Mucosa of gallbladder (tissue), 1 donor: ENCODE measurements around the gene CLEC1B. TPM values are rescaled to one million over a fixed set of nuclear protein-coding genes. Genes with fewer than 3 reads are reported as not detected.
"Not testable (repeated sequence)": the region's sequence is repeated elsewhere in the genome, so short reads cannot be mapped to it uniquely, and the experiment has no call there.

Source experiments
- DNase-seq: peaks from one replicate; pipeline ENCODE4 v3.0.0-alpha.2; 2020; ENCODE audit warnings: low spot score
- total RNA-seq: library from RNA; stranded (reverse); gene quantifications from one replicate; pipeline ENCODE4 v1.2.1, GENCODE V29; 2021
- donor health status: DM: no; HTN: no; CAD: no.

CLEC1B gene
- total RNA-seq = not detected

DNA sequence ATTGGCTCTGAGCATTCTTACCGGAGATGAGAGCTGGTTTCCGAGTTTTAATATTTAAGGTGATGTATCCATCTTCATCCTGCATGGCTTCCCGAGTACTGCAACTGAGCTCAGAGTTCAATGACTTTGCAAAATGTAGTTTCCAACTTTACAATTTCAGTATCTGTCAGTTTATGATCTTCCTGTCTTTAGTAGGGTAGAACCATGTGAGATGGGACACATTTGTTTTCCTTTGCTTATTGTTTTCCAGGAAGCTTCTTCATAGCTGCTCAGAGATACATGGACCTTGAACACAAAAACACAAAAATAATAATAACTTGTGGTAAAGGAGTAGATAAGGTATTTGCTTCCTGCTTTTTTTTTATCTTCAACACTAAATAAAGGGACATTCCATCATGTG, at the start of gene CLEC1B:
CLEC1B (minus strand) TSS at position 106 of the 400 bp plus-strand sequence; CDS start at position 85, 21 bp downstream.
- DNase-seq = no peak

DNA sequence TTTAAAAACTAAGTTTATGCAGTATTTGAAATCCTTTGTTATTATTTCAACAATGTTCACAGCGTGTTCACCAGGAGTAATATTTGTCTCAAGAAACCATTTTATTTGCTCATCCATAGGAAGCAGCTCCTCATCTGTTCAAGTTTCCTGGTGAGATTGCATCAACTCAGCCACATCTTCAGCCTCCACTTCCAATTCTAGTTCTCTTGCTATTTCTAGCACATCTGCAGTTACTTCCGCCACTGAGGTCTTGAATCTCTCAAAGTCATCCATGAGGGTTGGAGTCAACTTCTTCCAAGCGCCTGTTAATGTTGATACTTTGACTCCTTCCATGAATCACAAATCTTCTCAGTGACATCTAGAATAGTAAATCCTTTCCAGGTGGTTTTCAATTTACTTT, 49.6 kb upstream of the CLEC1B start:
- no peak for DNase-seq

DNA sequence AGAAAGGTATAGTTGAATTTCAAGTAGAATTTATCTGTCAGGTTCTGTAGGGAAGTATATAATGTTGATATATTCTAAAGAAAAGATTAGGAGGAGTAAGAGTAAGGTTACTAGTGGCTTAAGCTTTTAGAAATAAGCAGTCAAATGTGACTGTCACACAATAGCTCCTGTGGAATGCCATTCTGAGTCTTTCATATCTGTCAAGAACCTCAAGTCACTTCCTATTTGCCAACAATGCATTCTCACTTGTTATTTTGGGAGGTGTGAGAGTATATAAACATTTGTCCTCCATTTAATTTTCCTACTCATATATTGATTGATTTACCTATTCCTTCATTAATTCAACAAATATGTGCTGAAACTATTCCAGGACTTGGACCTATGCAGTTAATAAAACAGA, 43.2 kb upstream of the CLEC1B start:
- no peak for DNase-seq

DNA sequence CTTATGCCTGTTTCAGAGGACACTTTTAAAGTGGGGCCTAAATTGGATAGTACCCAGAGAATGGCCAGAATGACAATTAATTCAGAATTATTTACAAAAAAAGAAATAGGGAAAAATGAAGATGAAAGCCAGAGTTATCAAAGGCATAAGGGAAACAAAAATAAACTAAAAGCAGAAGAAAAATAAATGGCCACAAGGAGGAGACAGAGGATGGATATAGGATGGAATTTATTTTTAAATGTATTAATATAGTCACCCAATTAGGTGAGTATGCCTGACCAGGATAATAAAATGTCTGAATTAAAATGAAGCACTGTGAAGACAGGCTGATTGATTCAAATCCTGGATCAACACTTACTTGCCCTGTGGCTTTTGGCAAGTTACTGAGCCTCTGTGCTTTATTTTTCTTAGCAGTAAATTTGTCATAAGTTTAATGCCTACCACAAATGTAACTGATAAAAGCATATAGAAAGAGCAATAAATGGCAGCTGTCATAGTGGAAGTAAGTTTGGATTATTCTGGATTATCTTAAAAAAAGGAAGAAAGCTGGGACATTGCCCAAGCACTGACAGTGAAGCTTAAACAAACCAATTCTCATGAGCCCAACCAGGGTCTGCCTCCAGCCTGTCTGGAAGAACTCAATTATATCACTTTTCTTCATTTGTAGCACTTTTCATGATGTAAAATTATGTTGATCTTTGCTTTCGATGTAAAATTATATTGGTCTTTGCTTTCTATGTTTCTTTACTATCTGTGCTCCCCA, 35.0 kb upstream of the CLEC1B start:
- no peak for DNase-seq

DNA sequence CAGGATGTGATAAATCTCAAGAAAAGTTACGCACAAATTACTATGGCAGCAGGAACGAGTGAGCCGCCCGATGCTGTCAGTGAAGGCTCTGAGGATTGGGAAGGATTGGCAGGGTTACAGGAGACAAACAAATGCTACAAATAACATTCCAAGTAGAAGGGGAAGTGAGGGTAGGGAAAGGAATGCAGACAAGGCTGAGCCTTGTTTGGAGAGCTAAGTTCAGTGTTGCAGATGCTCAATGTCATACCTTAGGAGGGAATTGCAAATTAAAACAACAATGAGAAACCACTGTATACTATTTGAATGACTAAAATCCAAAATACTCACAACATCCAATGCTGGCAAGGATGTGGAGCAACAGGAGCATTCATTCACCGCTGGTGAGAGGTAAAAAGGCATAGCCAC, 32.9 kb upstream of the CLEC1B start:
- DNase-seq = no peak

DNA sequence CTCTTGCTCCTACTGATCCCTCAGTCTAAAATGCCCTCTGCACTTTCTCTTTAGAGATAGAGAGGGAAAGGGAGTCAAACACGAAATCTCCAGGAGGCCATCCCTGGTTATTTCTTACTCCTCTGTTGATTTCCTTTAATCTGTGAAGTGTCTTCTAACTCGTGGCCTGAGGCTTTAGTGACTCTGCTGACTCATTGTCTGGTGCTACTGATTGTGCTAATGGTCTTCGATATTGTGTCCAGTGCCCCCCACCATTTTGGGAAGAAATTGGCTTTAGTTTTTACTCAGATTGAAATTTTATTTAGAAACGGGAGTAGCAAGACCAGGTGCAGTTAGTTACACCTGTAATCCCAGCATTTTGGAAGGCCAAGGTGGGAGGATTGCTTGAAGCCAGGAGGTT, 32.4 kb upstream of the CLEC1B start:
- DNase-seq = no peak

DNA sequence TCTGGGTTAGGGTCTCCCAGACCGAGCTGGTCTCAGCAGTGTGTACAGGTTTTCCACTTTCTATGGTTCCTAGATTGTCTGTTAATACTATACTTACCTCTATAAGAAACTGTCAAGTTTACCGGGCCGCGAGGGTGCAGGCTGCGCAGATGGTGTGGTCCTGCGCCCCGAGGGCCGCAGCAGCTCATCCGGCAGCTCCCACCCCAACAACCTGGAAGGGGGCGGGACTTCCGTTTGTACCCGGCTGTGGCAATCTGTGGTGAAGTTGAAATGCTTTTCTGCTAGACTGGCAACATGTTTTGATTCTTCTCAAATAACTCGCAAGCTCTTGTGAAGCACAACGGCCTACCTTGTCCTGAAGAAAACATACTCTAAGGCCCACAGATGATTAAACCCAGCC, 31.5 kb upstream of the CLEC1B start, which contains the start of gene CLEC9A:
CLEC9A (plus strand) TSS at position 237 of the 400 bp plus-strand sequence. CDS start 22,006 bp downstream, outside the sequence.
- no peak for DNase-seq

DNA sequence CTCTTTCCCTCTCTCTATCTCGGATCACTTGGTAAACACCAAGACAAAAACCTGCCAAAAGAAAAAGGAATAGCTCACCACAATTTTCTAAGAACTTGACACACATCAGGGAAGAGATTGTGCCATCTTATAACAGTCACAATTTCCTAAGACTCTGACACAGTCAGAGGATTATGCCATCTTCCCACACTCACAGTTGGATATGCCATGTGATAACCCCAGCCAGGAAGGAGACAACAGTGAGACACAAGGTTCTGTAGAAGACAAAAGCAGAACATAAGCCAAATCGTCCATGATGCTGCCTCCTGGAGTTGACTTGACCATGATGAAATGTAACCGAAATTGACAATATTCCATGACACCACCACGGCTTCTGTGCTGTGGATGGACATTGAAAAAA, 28.8 kb upstream of the CLEC1B start:
- no peak for DNase-seq

DNA sequence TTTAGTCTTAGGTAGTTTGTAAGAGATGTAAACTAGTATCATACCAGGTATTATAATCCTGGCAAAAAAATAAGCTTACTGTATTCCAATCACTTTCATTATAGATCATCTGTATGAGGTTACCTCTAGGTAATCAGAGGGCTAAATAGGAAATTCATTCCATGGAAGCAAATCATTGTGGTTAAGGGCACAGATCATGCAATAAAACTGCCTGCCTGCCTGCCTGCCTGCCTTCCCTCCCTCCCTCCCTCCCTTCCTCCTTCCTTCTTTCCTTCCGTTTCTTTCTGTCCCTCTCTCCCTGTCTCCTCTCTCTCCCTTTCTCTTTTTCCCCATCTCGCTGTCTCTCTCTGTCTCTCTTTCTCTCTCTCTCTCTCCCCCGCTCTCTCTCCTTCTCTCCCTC, 28.4 kb upstream of the CLEC1B start:
- no peak for DNase-seq

DNA sequence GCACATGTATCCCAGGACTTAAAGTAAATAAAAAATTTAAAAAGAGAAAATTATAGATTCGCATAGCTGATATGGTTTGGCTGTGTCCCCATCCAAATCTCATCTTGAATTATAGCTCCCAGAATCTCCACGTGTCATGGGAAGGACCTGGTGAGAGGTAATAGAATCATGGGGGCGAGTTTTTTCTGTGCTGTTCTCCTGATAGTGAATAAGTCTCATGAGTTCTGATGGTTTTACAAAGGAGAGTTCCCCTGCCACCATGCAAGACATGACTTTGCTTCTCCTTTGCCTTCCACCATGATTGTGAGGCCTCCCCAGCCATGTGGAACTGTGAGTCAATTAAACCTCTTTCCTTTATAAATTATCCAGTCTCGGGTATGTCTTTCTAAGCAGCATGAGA, 27.7 kb upstream of the CLEC1B start:
- DNase-seq = not testable (repeated sequence)

DNA sequence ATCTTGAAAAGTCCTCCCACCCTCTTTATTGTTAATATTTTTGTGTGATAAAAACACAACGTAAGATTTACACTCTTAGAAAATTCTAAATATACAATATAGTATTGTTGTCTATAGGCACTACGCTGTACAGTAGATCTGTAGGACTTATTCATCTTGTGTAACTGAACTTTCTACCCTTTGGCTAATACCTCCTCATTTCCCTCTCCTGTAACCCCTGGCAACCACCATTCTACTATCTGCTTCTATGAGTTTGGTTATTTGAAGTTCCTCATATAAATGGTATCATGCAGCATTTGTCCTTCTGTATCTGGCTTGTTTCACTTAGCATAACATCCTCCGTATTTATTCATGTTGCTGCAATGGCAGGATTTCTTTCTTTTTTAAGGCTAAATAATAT, 26.3 kb upstream of the CLEC1B start:
- DNase-seq = no peak

DNA sequence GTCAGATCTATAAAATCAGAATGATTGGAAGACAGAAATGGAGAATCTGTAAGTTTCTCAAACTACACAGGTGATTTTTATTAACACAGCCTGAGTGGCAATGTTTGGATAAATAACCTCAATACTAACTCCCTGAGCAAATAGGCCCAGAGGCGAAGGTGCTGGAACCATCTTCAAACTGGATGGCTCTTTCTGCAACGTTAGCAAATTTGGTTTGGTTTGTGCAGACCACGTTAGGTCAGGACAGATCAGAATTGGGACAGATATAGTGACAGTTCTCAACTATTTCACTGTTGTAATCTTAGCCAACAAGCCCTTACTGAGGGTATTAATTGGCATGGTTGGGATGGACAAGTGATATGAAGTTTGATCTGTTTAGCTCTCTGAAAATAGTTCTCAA, 22.4 kb upstream of the CLEC1B start:
- no peak for DNase-seq

DNA sequence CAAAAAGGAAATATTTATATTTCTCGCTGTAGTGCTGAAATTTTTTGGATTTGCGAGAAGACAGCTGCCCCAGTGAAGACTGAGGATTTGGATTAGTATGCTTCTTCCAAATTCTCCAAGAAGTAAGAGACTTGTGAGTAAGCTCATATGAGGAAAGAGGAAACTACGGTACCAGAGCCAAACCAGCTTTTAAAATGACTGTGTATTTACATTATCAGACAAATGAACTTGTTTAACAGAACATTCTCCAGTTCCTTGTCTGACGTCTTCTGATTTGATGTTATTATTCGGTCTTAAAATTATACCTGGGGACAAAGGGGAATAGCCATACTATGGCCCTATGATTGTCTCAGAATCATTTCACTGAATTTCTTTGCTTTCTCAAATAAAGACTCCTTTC, 19.5 kb upstream of the CLEC1B start:
- no peak for DNase-seq

DNA sequence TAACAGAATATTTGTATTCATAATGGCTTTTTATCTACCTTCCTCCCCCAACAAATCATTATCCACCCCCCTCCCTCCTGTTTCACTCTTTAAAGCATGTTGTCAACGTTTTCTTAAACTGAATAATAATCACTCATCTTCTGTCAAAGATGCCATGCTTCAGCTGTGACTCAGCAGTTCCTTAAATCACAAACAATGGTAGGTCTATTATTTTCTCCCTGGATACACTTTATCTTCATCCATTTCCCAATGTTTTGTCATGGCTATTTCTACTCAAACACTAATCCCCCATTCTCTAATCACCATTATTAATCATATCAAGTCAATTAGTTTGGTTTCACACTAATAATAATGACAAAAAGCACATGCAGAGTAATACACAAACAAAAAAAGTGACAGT, 18.0 kb upstream of the CLEC1B start:
- DNase-seq = no peak

DNA sequence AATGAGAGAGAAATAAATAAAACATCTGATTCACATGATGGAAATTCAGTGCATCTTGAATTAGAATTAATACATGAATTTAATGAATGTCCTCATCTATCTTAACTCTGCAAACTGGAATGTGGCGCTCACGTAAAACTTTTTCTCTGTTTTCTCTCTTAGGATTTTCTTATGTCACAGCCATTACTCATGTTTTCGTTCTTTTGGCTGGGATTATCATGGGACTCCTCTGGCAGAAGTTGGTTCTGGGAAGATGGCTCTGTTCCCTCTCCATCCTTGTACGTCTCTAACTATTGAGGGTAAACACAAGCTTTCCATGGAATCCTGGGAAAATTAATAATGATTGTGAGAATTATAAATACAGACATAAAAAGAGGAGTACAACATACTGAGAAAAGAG, 16.5 kb upstream of the CLEC1B start:
- DNase-seq = no peak

DNA sequence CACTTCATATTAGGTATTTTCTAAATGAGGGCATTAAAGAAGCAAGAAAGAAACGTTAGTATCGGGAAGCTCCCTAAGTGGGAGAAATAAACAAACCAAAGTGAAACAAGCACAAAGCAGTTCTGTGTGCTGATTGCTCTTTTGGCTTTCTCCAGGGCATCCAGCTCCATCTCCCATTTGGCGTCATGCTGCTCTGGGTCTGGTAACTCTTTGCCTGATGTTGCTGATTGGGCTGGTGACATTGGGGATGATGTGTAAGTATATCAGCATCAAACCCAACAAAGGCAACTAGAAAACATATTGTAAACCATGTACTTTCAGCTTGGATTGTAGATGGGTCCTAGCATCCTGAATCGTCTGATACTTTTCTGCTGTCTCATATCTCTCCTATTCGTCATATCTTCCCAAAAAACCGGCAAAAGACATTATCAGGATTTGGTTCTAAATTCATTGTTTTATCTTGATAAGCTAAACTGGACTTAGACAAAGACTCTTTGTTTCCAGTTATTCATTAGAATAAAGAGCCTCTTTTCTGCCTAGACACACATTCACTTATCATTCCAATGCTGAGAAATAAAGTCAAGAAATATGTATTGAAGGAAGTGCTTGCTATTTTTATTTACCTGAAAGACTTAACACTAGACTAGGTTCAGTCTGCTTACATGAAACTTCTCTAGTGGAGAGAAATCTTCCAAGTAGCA, 13.9 kb upstream of the CLEC1B start:
- no peak for DNase-seq

DNA sequence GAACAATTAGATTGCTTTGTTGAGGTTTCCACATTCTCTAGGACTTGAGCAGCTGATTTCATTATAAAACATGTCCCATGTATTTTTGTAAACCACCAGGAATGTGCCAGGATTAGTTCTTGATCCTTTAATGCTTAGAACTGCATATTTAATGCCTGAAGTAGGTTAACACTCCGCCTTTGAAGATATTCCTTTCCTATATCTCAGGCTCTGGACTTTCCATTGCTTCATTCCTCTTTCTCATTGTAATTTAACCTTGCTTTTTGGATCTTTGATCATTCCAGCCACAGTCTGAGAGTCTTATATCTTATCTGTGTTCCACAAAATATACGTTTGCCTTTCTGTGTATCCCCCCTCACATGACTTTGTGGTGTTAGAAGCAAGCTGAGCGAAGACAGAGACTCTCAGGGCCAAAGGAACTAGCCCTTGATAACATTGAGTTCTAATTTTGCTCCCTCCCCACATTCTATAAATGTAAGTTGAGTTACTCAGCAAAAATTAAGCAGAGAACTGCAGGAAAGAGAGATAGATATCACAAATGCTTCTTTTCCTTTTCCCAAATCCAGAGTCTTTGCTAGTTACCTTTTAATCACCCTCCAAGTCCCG, 2.4 kb upstream of the CLEC1B start:
- DNase-seq = no peak

DNA sequence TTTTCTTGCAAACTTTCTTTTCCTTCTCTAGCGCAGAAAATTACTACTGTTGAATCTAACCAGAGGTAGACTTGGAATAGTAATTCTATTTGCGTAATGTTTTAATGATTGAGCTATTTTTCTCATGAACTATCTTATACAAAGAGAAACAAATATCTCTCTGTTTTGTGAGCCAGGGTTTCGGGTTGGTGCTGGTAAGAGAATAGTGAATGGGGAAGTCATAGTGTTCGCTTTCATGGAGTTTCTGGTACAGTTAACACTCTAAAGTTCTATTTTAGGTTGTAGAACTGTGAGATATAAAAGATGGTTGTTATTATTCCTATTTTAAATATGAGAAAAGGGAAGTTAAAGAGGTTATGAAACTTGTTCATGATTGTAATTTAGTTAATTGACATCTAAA, 6.6 kb downstream of the CLEC1B start:
- DNase-seq = no peak

DNA sequence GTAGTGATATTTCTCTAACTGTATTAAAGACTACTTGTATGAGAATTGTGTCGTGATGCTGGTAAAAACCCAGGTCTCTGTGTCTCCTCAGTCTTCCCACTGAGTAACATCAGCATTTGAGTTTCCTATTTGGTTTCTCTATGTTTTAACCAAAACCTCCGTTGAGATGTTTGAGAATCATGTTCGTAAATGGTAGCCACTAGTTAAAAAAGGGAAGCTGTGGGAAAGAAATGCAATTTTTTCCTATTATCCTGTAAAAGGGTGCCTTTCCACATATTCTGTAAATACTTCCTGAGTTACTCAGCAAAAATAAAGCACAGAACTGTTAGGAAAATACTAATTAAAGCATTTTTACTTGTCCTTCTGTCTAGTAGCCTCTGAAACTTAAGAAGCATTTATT, 7.0 kb downstream of the CLEC1B start:
- DNase-seq = no peak

DNA sequence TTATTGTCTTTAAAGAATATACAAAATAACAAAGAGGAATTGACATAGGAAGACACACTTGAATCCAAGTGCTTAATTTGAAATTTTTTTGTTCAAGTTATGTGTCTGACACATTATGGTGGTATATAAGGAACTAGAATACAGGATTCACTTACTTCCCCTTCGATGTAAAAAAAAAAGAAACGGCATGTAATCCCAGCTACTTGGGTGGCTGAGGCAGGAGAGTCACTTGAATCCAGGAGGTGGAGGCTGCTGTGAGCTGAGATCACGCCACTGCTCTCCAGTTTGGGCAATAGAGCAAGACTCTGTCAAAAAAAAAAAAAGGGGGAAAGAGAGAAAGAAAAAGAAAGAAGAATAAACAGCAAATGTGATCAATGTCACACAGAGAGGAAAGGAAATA, 18.8 kb downstream of the CLEC1B start:
- DNase-seq = no peak

DNA sequence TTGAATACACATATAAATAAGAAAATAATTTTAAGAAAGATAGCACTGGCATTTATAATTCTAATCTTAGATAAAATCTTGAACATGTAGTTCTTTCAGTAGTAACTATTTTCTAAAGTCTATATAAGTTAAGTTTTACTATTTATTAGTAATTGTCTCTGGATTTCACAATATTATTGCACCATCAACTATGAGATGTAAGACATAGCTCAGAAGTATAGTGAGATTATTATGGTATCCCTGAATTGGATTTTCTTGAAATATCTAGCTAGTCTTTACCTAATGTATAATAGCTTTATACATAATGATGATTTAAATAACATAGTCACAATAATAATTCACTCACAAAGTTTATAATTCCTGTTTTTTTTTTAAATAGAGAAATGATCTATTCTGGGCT, 21.0 kb downstream of the CLEC1B start:
- DNase-seq = no peak

DNA sequence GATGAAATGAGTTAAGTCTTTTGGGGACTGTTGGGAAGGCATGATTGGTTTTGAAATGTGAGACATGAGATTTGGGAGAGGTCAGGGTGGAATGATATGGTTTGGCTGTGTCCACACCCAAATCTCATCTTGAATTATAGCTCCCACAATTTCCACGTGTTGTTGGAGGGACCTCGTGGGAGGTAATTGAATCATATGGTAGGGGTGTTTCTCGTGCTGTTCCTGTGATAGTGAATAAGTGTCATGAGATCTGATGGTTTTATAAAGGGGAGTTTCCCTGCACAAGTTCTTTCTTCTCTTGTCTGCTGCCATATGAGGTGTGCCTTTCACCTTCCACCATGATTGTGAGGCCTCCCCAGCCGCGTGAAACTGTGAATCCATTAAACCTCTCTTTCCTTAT, 22.3 kb downstream of the CLEC1B start:
- DNase-seq = not testable (repeated sequence)

DNA sequence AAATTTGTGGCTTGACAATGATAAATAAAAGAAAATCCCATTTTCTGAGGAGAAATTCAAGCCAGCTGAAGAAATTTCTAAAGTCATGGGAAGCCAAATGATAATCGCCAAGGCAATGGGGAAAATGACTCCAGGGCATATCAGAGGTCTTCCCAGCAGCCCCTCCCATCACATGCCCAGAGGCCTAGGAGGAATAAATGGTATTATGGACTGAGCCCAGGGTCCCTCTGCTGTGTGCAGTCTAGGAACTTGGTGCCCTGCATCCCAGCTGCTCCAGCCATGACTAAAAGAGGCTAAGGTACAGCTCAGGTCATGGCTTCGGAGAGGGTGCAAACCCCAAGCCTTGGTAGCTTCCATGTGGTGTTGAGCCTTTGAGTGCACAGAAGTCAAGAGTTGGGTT, 23.3 kb downstream of the CLEC1B start:
- DNase-seq = no peak
